SKM-1 (cell line): Measurements from ENCODE around the gene HMGCR.

ENCODE experiments used
- DNase-seq: peaks from one replicate; lab custom pipeline; 2025; ENCODE audit not compliant: unreplicated experiment; lab: John Stamatoyannopoulos, UW

The HMGCR gene

DNA sequence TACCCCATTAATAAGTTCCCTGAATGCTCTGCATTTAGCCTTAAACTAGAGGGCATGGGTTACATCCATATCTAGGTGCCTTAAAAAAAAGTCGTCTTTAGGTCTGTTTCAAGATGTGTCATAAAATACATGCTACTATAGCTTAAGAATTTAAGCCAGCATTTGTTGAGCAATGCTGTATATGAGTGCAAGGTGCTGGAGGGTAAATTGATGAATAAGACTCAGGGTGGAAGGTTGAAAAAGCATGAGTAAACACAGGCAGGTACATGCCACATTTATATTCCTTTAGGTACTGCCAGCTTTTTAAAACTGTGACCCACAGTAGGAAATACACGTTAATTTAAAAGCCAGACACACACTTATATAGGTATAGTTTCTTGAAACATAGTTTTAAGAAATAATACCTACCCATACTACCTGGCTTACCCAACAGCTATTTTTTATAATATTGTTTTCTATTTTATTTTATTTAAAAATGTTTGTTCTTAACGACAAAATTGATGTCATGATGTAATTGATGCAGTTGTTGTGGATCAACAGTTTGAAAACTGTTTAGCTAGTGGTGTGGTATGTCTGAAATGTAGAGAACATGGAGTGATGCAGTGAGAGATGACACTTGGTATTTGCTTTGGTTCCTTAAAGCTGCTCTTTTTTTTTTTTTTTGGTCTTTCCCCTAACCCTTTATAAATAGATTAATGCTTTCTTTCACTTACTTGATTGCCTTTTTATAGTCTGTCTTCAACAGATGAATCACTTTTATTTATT is 3.9 kb downstream of the HMGCR start:
- no peak for DNase-seq

- no peak for DNase-seq
Observed at GRCh38 chr5:75341934-75342333, 4.9 kb downstream of the HMGCR start.

GRCh38 chr5:75342836-75343235 is 5.8 kb downstream of the HMGCR start:
- no peak for DNase-seq

GRCh38 chr5:75348241-75348640 is 11.2 kb downstream of the HMGCR start:
- DNase-seq, result no peak

DNA sequence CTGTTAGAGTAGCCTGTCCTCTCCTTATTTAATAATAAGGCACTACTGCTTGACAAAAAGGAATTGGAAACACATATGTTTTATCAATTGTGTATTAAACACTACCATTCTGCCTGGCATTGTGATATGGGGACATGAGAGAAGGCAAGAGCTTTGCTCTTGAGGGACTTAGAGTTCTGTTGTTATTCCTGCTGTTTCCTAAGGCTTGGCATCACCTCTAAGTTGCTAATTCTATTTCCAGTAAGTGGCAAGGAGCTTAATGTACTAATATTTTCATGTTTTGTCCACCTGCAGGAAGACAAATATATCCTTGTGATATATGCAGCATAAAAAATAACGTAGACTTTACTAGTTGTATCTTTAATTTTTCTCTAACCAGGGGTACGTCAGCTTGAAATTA is 12.6 kb downstream of the HMGCR start:
- DNase-seq, result no peak

- no peak for DNase-seq
Observed at GRCh38 chr5:75351139-75351926, 14.3 kb downstream of the HMGCR start.

DNA sequence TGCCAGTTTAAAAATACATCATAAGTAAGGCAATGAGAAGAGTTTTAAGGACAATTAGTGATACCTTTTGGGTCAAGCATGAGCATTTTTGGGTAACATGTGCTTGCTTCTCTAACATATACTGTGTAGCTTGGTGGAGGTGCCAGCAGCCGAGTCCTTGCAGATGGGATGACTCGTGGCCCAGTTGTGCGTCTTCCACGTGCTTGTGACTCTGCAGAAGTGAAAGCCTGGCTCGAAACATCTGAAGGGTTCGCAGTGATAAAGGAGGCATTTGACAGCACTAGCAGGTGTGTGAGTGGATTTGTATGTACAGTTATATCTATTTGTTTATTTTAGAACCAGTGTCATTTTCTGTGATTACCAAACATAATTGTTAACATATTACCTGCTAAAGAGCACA is 18.2 kb downstream of the HMGCR start:
- DNase-seq, result no peak

DNA sequence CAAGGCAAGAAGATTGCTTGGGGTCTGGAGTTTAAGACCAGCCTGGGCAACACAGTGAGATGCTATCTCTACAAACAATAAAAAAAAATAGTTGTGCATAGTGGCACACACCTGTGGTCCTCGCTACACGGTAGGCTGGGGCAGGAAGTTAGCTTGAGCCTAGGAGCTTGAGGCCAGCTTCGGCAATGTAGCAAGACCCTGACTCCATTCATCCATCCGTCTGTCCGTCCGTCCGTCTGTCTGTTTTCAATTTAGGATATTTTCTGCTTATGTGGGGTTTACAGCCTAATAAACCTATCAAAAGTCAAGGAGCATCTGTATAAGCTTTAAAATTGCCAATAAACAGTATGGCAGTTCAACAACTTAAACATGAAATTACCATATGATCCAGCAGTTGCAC is 19.7 kb downstream of the HMGCR start:
- DNase-seq, result no peak

- no peak for DNase-seq
Observed at GRCh38 chr5:75358117-75358516, 21.1 kb downstream of the HMGCR start.

DNA sequence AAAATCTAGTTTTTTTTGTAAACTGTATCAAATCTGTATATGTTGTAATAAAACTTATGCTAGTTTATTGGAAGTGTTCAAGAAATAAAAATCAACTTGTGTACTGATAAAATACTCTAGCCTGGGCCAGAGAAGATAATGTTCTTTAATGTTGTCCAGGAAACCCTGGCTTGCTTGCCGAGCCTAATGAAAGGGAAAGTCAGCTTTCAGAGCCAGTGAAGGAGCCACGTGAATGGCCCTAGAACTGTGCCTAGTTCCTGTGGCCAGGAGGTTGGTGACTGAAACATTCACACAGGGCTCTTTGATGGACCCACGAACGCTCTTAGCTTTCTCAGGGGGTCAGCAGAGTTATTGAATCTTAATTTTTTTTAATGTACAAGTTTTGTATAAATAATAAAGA is 24.3 kb downstream of the HMGCR start:
- DNase-seq, result no peak

DNA sequence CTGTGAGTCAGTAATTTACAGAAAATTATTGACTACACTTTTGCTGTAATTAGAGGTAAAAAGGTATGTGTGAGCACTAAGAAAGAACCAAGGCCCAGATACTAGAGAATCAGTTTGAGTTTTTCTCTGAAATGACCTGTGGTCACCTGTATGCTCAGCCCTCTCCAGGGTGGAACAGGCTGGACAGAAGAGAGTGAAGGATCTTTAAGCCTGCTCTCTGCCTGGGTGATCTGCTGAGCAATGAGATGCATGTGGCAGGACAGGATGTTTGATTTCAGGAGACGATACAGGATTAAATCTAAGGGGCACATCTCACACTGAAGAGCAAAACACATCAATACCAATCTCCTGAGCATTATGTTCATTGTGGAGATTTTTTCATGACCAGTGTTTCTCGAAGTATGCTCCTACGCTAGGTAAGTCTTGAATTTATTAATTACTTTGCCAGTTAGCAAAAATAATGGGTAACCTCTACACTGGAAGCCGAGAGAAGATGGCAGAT is 25.5 kb downstream of the HMGCR start:
- DNase-seq, result no peak

GRCh38 chr5:75363111-75363510 is 26.1 kb downstream of the HMGCR start:
- no peak for DNase-seq

GRCh38 chr5:75363726-75364495 is 26.9 kb downstream of the HMGCR start:
- no peak for DNase-seq

- DNase-seq, result no peak
Observed at GRCh38 chr5:75364571-75365280, 27.7 kb downstream of the HMGCR start.

- no peak for DNase-seq
Observed at GRCh38 chr5:75365740-75366139, 28.7 kb downstream of the HMGCR start.

DNA sequence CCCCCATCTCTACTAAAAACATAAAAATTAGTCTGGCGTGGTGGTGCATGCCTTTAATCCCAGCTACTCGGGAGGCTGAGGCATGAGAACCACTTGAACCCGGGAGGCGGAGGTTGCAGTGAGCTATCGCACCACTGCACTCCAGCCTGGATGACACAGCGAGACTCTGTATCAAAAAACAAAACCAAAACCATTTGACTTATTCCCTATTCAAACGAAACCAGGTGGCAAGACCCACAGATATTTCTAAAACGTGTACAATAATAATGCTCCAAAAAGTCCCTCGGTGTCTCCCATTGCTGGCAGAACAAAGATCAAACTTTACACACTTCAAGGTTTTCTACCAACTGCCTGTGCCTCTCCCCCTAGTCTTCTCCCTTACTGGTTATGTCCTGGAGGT is 29.8 kb downstream of the HMGCR start:
- no peak for DNase-seq

DNA sequence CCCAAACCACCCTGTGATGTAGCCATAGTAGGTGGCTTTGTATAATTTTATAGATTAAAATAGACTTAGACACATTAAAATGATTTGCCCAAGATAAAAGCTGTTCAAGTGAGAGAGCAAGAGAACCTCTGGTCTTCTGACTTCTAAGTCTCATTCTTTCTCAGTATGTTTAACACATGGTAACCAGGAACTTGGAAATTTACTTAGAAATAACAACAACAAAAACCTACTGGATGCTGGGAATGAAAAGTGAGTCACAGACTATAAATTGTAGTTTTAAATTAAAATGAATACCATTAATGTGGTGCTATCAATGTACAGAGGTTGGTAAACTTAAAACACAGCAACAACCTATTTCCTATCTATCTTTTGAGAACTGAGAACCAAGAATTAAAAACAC is 30.4 kb downstream of the HMGCR start:
- DNase-seq, result no peak

- no peak for DNase-seq
Observed at GRCh38 chr5:75368391-75368790, 31.4 kb downstream of the HMGCR start.

- DNase-seq, result no peak
Observed at GRCh38 chr5:75373862-75374261, 36.8 kb downstream of the HMGCR start.

- DNase-seq, result no peak
Observed at GRCh38 chr5:75374394-75374814, 37.4 kb downstream of the HMGCR start.

DNA sequence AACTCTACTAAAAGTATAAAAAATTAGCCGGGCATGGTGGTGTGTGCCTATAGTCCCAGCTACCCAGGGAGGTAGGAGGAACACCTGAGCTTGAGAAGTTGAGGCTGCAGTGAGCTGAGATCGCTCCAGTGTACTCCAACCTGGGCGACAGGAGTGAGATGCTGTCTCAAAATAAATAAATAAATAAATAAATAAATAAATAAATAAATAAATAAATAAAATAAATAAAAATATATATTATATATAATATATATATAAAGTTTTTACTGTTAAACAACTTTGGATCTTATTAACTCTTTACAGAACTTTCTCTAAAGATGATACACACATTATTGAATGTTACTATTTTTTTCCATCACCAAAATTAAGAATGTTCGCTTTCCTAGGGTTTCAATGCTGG is 38.4 kb downstream of the HMGCR start:
- no peak for DNase-seq
